Amygdala (tissue), 56 donors: ENCODE measurements around the gene SH2D7.

Experiments
- DNase-seq, 56 donors: peaks; one replicate each; lab custom pipeline; 2025; lab: John Stamatoyannopoulos, UW

SH2D7 gene

GRCh38 chr15:78076231-78077052 lies 15.9 kb upstream of the SH2D7 start:
- no peak for DNase-seq

- DNase-seq = peak in 39 of 56 donors; percentile 20 to 75 (median 54)
These were observed 15.1 kb upstream of the SH2D7 start, which contains the start of gene TBC1D2B for GRCh38 chr15:78077053-78077870. TBC1D2B (minus strand) TSS chr15:78077711; CDS start chr15:78077652, 59 bp downstream.

GRCh38 chr15:78077871-78078210 lies 14.5 kb upstream of the SH2D7 start:
- peak in 1 of 56 donors; percentile 43 for DNase-seq

- no peak for DNase-seq
These were observed 12.9 kb upstream of the SH2D7 start for GRCh38 chr15:78079298-78080087.

- DNase-seq = no peak
These were observed 12.3 kb upstream of the SH2D7 start for GRCh38 chr15:78080088-78080460.

GRCh38 chr15:78082106-78082742 lies 10.1 kb upstream of the SH2D7 start:
- no peak for DNase-seq

- no peak for DNase-seq
These were observed 9.6 kb upstream of the SH2D7 start for GRCh38 chr15:78082743-78083110.

DNA sequence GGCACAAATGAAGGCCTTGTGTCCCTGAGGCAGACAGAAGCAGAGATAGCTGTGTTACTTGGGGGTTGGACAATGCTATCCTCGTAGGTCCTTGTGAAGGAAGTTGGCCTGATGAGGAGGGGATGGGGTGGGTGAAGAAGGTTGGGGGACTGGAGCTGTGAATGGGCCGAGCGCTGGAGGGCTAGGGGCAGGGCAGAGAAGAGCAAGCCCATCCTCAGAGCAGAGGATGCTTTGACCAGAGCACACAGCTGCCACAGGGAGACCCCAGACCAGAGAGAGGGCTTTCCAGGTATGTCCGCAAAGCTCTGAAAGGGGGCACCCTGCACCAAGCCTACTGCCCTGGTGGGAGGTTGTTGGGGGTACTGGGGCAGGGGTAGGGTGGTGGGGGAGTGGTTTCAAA lies 9.2 kb upstream of the SH2D7 start:
- DNase-seq = no peak

DNA sequence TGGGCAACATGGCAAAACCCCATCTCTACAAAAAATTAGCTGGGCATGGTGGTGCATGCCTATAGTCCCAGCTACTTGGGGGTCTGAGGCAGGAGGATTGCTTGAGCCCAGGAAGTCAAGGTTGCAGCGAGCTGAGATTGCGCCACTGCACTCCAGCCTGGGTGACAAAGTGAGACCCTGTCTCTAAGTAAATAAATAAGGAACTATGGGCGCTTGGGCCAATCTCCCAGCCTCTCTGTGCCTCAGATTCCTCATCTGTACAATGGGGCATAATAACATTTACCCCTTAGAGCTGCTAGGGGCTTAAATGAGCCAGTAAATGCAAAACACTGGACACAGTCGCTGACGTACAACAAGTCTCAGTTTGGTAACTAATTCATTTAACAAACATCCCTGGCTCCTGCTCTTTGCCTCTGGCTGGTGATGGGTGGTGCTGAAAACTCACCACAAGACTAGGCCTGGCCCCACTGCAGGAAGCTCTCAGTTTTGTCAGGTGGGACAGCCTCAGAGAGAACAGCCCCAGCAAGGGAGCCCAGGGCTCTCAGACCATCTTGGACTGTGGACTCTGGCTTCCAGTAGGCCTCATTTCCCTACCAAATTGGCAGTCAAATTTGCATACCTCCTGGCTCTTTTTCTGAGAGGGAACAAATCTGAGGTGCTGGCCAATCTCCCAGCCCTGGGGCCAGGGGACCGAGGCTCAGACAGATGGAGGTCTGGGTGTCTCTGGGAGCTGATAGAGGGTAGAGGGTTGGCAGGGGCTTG lies 8.5 kb upstream of the SH2D7 start:
- no peak for DNase-seq

GRCh38 chr15:78084449-78084750 lies 8.0 kb upstream of the SH2D7 start:
- DNase-seq = no peak

DNA sequence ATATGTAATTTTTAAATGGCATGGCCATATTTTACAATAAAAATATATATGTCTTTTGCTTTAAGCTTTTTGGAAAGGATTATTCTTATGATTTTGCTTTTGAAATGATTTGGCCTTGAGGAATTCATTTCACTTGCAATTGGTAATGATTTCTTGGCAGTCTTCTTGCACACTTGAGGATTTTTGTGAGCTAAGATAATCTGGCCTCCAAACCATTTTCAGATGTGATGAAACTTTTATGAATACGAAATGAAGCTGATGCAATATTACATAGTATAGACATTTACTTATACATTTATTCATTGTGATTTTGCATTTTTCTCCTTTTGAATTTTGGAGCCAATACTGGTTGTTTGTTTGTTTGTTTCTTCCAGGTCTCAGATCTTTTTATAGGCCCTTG lies 6.4 kb upstream of the SH2D7 start:
- no peak for DNase-seq

DNA sequence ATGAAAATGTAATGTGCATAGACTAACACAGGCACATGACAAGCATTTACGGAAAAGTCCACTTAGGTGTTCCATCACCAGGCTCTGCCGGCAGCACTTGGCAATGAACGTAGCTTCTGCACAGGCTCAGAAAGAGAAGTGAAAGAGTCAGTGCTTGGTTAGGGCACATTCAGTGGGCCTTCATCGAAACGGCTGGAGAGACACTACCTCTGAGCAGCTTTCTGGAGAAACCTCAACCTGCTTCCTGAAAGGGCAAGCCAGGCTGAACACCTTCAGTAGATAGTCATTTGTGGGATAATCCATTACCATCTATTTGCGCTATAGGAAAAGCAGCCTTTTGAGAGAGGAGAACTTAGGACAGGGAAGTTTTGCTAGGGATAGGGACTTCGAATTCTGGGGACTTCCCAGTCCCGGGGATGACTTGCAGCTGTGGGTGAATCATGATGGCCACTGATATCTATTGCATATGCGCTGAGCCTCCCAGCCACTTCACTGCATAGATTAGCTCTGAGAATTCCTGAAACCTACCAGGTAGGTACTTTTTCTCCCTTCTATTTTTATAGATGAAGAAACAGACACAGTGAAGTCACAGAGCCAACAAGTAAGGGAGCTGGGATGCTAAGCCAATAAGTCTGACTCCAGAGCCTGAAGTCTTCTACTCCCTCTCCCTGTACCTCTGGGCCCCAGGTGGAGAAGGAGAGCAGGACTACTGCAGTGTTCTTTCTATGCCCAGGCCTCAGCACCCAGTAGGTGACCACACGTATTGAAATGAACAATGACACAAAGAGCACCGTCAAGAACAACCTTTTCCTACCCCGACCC lies 4.2 kb upstream of the SH2D7 start:
- DNase-seq = peak in 1 of 56 donors; percentile 29

DNA sequence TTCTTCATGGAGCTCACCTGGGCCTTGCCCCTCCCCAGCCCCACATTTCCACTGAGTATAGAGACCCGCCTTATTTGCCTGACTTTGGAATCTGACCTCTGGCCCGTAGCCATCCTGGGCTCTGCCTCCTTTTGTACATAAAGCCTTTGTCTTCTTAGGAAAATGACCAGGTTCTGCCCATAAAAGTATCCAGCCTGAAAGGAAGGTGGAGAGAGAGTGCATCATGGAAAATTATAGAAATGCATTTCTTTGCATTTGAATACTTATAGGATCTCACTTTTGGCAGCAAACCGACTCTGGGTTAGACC lies 3.6 kb upstream of the SH2D7 start:
- DNase-seq = no peak

GRCh38 chr15:78090422-78091063 lies 1.8 kb upstream of the SH2D7 start:
- DNase-seq = no peak

GRCh38 chr15:78093242-78094020 lies 1.1 kb downstream of the SH2D7 start:
- DNase-seq = no peak

DNA sequence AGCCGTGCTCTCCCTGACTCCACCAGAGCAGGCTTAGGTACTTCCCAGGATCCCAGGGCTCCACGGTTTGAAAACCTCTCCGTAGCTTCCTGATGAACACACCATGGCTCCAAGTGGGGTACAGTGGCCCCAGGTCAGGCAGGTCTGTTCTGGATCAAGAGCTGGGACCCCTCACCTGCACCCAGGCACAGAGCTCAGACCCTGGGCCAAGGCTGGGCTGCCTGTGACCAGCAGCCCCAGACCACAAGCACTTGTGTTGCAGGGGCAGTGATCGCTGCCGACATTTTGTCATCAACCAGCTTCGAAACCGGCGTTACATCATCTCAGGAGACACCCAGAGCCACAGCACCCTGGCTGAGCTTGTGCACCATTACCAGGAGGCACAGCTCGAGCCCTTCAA lies 5.3 kb downstream of the SH2D7 start:
- DNase-seq = no peak

DNA sequence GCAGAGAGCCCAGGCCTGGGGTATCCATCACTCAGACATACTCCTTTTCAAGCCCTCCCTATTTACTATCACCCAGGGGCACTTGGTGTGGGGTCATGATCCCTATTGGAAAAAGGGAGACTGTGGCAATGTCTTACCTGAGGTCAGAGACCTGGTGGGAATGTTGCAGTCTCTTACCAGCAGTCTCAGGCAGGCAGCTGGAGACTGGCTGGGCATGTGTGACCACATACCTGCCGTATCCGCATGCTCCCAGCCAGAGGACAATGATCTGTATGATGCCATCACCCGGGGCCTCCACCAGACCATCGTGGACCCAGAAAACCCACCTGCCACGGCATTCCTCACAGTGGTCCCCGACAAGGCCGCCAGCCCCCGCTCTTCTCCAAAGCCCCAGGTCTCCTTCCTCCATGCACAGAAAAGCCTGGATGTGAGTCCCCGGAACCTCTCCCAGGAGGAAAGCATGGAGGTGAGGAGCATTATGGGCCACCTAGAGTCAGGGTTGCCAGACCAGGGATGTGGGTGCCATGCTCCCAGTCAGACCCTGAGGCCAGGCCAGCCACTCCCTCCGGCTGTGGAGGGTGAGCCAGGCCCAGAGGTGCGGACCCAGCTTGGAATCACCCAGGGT lies 5.9 kb downstream of the SH2D7 start:
- no peak for DNase-seq

DNA sequence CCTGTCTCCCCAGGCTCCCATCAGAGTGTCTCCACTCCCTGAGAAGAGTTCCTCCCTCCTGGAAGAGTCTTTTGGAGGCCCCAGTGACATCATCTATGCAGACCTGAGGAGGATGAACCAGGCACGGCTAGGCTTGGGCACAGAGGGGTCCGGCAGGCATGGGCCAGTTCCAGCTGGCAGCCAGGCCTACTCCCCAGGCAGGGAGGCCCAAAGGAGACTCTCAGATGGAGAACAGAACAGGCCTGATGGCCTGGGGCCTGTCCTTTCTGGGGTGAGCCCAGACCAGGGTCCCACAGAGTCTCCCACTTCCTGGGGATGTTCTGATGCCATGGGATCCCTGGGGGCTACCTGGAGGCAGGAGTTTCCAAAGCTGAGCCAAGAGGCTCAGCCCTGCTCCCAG lies 8.5 kb downstream of the SH2D7 start:
- no peak for DNase-seq
